Body of pancreas (tissue), 4 donors: Measurements from ENCODE around the gene CYGB.

Source experiments
- POLR2A ChIP-seq, 3 donors: fragments of 450-650 bp; IDR thresholded peaks; one replicate each; pipeline ENCODE4 v1.6.1; 2016; ENCODE audit warnings: antibody characterized with exemption in 3 of 3, mild to moderate bottlenecking in 2 of 3
- TF ChIP-seq, protein P1 (sequence below), 7 experiments: fragments of 450-650 bp in 4 of 7; fragments of 200-600 bp in 3 of 7; sonication (generic) in 3 of 7; IDR thresholded peaks; one replicate each; pipeline ENCODE4 v1.5.1; 2016 to 2019; ENCODE audit warnings: antibody characterized with exemption in 7 of 7

DNA sequence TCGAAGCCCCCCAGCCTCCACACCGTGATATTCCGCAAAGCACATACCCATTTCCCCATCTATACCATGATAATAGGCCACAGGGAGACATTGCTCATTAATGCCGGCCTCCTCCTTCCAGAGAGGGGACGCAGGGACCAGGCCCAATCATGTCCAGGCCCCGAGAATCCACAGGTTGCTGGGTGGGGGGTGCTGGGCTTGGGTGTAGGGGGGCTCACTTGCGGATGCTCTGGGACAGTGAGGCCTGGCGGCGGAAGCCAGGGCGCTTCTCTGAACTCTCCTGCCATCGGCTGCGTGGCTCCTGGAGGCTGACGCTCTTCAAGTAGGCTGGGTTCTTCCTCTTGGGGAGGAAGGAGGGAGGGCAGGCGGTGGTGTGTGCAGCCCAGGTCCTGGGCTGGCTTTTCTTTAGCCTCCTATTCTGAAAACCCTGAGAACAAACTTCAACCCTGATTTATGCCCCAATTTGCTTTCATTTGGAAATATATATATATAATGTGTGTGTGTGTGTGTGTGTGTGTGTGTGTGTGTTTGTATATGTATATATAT is 57.9 kb downstream of the CYGB start:
- no peak for TF ChIP-seq POLR2A (IDR thresholded peaks at IDR 0.05)
- TF ChIP-seq, protein P1, sequence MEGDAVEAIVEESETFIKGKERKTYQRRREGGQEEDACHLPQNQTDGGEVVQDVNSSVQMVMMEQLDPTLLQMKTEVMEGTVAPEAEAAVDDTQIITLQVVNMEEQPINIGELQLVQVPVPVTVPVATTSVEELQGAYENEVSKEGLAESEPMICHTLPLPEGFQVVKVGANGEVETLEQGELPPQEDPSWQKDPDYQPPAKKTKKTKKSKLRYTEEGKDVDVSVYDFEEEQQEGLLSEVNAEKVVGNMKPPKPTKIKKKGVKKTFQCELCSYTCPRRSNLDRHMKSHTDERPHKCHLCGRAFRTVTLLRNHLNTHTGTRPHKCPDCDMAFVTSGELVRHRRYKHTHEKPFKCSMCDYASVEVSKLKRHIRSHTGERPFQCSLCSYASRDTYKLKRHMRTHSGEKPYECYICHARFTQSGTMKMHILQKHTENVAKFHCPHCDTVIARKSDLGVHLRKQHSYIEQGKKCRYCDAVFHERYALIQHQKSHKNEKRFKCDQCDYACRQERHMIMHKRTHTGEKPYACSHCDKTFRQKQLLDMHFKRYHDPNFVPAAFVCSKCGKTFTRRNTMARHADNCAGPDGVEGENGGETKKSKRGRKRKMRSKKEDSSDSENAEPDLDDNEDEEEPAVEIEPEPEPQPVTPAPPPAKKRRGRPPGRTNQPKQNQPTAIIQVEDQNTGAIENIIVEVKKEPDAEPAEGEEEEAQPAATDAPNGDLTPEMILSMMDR (IDR thresholded peaks at IDR 0.05): no peak
